RWPE2 (cell line): Measurements from ENCODE around the gene PTPRN2.

ENCODE experiments used
- ATAC-seq: fragments of 200-7000 bp; cut with Tn5 transposase; 3 replicates; pipeline ENCODE4 v1.9.1; 2021; ENCODE audit warnings: low read depth
- DNase-seq: peaks from one replicate; pipeline ENCODE4 v3.0.0-alpha.2; 2020; ENCODE audit warnings: low spot score
- H3K27ac ChIP-seq: fragments of 450-650 bp; 2 replicates; pipeline ENCODE4 v1.5.1; 2017; ENCODE audit warnings: mild to moderate bottlenecking; ENCODE audit not compliant: poor library complexity, severe bottlenecking
- H3K27me3 ChIP-seq: fragments of 250-450 bp; sonication (Bioruptor Pico); 2 replicates; pipeline ENCODE4 v1.5.1; 2021; ENCODE audit warnings: mild to moderate bottlenecking, moderate library complexity; ENCODE audit not compliant: insufficient read depth, poor library complexity, severe bottlenecking
- H3K36me3 ChIP-seq: fragments of 250-450 bp; sonication (Bioruptor Pico); 2 replicates; pipeline ENCODE4 v1.5.1; 2020; ENCODE audit warnings: low read depth, mild to moderate bottlenecking, moderate library complexity
- H3K4me1 ChIP-seq: fragments of 250-450 bp; sonication (Bioruptor Pico); 2 replicates; pipeline ENCODE4 v1.5.1; 2021; ENCODE audit warnings: mild to moderate bottlenecking, moderate library complexity; ENCODE audit not compliant: insufficient read depth, poor library complexity, severe bottlenecking
- H3K4me3 ChIP-seq: fragments of 250-450 bp; sonication (Bioruptor Pico); 2 replicates; pipeline ENCODE4 v1.5.1; 2021; ENCODE audit warnings: mild to moderate bottlenecking, moderate library complexity; ENCODE audit not compliant: severe bottlenecking
- H3K9me3 ChIP-seq: fragments of 250-450 bp; sonication (Bioruptor Pico); 2 replicates; pipeline ENCODE4 v1.5.1; 2021; ENCODE audit warnings: mild to moderate bottlenecking, moderate library complexity; ENCODE audit not compliant: severe bottlenecking
- TF ChIP-seq, protein P1 (sequence below): fragments of 450-650 bp; IDR thresholded peaks from one replicate; pipeline ENCODE4 v1.5.1; 2017; ENCODE audit warnings: mild to moderate bottlenecking, moderate library complexity; ENCODE audit not compliant: poor library complexity, severe bottlenecking

PTPRN2 gene

DNA sequence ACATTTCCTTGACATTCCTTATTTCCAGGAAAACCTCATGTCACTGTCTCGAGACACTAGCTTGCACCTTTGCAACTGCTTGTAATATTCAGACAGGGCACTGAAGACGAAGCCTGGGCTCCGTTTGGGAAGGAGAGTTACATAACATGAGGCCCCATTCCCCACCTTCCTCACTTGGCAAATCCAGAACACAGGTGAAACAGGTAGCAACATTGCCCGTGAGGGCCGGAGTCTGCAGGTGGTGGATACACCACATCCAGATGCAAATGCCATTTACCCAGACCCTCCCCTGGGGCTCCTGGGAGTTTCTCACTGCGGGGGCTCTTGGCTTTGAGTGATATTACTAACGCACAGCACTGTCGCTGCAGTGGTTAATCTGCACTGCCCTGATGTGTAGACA lies 491.0 kb downstream of the PTPRN2 start:
- Histone ChIP-seq H3K27ac (no peak overlapping the region), H3K27me3 (no peaks in the 10 kb centered on the region), H3K9me3 (no peaks in the 10 kb centered on the region), H3K36me3 (no peaks in the 10 kb centered on the region), H3K4me3 (no peak overlapping the region), H3K4me1 (no peaks in the 10 kb centered on the region)
- no peak for ATAC-seq
- peak; percentile 38 for DNase-seq
- TF ChIP-seq, protein P1, sequence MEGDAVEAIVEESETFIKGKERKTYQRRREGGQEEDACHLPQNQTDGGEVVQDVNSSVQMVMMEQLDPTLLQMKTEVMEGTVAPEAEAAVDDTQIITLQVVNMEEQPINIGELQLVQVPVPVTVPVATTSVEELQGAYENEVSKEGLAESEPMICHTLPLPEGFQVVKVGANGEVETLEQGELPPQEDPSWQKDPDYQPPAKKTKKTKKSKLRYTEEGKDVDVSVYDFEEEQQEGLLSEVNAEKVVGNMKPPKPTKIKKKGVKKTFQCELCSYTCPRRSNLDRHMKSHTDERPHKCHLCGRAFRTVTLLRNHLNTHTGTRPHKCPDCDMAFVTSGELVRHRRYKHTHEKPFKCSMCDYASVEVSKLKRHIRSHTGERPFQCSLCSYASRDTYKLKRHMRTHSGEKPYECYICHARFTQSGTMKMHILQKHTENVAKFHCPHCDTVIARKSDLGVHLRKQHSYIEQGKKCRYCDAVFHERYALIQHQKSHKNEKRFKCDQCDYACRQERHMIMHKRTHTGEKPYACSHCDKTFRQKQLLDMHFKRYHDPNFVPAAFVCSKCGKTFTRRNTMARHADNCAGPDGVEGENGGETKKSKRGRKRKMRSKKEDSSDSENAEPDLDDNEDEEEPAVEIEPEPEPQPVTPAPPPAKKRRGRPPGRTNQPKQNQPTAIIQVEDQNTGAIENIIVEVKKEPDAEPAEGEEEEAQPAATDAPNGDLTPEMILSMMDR = no peak

DNA sequence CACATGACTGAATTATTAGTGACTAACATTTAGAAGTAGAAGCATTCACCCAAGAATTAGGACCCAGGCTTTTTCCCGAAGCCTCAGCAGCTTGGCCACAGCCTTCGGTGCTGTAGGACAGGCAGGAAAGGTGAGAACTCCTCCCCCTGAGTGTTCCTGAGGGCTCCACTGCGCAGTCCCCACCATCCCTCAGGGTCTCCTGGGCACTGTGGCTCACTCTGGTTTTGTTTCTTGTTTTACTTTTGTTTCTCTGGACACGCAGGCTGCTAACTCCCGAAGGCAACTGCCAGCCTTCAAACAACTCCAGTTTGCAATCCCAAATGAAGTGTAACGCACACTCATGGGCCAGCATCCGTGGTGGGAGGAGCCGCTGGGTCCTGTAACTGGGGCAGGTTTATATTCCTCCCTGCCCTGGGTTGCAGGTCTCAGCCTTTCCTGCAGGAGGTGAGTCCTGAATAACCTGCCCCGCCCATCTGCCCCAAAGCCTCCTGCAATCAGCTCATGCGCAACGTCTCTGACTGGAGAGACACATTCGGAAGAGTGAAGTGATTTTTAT lies 492.9 kb downstream of the PTPRN2 start:
- no peak overlapping the region for H3K27ac ChIP-seq
- H3K27me3 ChIP-seq = no peaks in the 10 kb centered on the region
- no peak overlapping the region for H3K4me3 ChIP-seq
- H3K36me3 ChIP-seq = no peaks in the 10 kb centered on the region
- DNase-seq (no peak), ATAC-seq (no peak)
- TF ChIP-seq, protein P1 = no peak
- H3K4me1 ChIP-seq = no peaks in the 10 kb centered on the region
- peaks cover 2% of the 10 kb centered on the region for H3K9me3 ChIP-seq

DNA sequence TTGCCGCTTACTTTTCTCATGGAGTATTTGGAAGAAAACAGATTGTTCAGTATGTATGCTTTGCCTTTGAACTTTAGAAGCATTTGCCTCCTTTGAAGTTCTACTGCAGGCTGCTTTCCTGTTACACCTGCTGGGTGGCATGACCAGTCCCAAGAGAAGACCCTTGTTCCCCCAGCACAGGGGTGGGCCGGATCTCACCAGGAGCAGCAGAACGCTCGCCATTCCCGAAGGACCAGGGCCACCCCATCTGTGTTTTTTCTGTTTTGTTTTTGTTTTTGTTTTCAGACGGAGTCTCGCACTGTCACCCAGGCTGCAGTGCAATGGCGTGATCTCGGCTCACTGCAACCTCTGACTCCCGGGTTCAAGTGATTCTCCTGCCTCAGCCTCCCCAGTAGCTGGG lies 493.6 kb downstream of the PTPRN2 start:
- Histone ChIP-seq H3K27ac (no peak overlapping the region), H3K4me3 (no peak overlapping the region), H3K36me3 (no peaks in the 10 kb centered on the region), H3K27me3 (no peaks in the 10 kb centered on the region), H3K9me3 (peaks cover 2% of the 10 kb centered on the region), H3K4me1 (no peaks in the 10 kb centered on the region)
- DNase-seq (no peak), ATAC-seq (no peak)
- TF ChIP-seq, protein P1 = no peak

DNA sequence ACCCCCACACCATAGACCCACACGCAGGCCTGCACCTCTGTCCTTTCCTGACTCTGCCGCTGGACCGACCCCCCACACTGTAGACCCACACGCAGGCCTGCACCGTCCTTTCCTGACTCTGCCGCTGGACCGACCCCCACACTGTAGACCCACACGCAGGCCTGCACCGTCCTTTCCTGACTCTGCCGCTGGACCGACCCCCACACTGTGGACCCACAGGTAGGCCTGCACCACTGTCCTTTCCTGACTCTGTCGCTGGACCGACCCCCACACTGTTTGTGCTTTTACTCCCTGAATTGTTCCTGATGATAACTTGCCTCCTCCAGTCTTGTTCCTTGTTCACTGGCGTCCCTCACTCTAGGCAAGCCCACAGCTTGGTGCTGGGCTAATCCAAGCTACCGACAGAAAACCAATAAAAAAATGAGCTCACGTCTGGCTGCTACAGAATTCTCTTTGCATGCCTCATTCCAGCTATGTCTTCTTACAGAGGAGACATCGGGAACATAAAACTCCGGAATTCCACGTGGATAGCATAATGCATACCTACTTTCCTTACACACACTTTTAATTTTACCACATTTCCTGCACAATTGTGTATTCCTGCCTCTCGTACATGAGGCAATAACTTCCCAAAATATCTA lies 494.3 kb downstream of the PTPRN2 start:
- no peaks in the 10 kb centered on the region for H3K36me3 ChIP-seq
- no peak for DNase-seq
- TF ChIP-seq, protein P1 = no peak
- H3K27ac ChIP-seq = no peak overlapping the region
- no peak overlapping the region for H3K4me3 ChIP-seq
- no peaks in the 10 kb centered on the region for H3K27me3 ChIP-seq
- H3K4me1 ChIP-seq = no peaks in the 10 kb centered on the region
- peaks cover 2% of the 10 kb centered on the region for H3K9me3 ChIP-seq
- no peak for ATAC-seq

DNA sequence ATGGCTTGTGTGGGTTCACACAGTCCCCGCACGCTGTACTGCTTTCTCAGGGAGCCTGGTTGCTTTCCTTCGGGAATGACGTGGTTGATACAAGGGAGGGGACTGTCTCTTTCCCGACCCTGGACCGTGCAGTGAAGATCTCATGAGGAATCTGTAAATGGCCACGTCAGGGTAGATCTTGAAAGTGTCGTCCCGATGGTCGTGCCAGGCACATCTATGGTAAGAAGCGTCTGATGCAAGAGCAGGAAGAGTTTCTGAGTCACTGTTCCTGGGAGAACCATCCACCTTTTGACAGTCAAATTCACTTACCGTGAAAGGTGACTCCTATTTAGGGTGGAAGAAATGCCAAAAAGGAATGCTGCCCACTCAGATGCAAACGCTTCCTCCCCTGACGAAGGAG lies 500.4 kb downstream of the PTPRN2 start:
- DNase-seq = no peak
- Histone ChIP-seq H3K4me1 (no peaks in the 10 kb centered on the region), H3K9me3 (peaks cover 2% of the 10 kb centered on the region), H3K36me3 (no peaks in the 10 kb centered on the region), H3K4me3 (no peak overlapping the region), H3K27me3 (no peaks in the 10 kb centered on the region), H3K27ac (no peak overlapping the region)
- TF ChIP-seq, protein P1 = no peak
- ATAC-seq = no peak
